Measurements from ENCODE around the gene KCNAB1.

- TF ChIP-seq CTCF (IDR thresholded peaks at IDR 0.05) (no peak), EZH2 (IDR thresholded peaks at IDR 0.05; ENCODE audit: borderline replicate concordance, insufficient read depth, low read depth, low read length, poor library complexity, severe bottlenecking) (no peak)
Observed at GRCh38 chr3:156149876-156150275, 29.5 kb downstream of the KCNAB1 start.

All from B cell (primary cell).